MCF 10A (cell line): ENCODE measurements around the gene BCAS1. TPM values are rescaled to one million over a fixed set of nuclear protein-coding genes. Genes with fewer than 3 reads are reported as not detected.

Experiments used
- BruUV-seq: library from RNA; stranded (reverse); fragments of 400-500 nt; replicated peaks from 2 replicates; lab custom pipeline; 2021; lab: Mats Ljungman, UMichigan
- CTCF ChIA-PET: fragments of 300-600 bp; sonication (Branson Sonifier 250); formaldehyde crosslinking; extraction: SDS; loops from one replicate; lab custom pipeline; 2021; ENCODE audit warnings: antibody characterized with exemption, inconsistent platforms; lab: Yijun Ruan, JAX
- POLR2A ChIA-PET: fragments of 300-600, 350-650 bp; sonication (Branson Sonifier 250); formaldehyde crosslinking; extraction: SDS; loops from one replicate; lab custom pipeline; 2020; ENCODE audit warnings: antibody characterized with exemption, inconsistent platforms; lab: Yijun Ruan, JAX
- DNase-seq: peaks from one replicate; pipeline ENCODE4 v3.0.0-alpha.2; 2018; ENCODE audit not compliant: unreplicated experiment
- H3K27ac Mint-ChIP-seq: one replicate; pipeline ENCODE4 v1.8.0; 2022; ENCODE audit warnings: mild to moderate bottlenecking, low read depth, mixed read lengths; ENCODE audit not compliant: unreplicated experiment
- H3K27me3 Mint-ChIP-seq: one replicate; pipeline ENCODE4 v1.8.0; 2022; ENCODE audit warnings: mixed read lengths; ENCODE audit not compliant: insufficient read depth, unreplicated experiment
- H3K36me3 Mint-ChIP-seq: one replicate; pipeline ENCODE4 v1.8.0; 2022; ENCODE audit warnings: mild to moderate bottlenecking, moderate library complexity, mixed read lengths; ENCODE audit not compliant: insufficient read depth, unreplicated experiment
- H3K4me1 Mint-ChIP-seq: one replicate; pipeline ENCODE4 v1.8.0; 2022; ENCODE audit warnings: mixed read lengths; ENCODE audit not compliant: insufficient read depth, unreplicated experiment
- H3K4me3 Mint-ChIP-seq: one replicate; pipeline ENCODE4 v1.8.0; 2022; ENCODE audit warnings: mild to moderate bottlenecking, moderate library complexity, mixed read lengths; ENCODE audit not compliant: unreplicated experiment
- H3K9me3 Mint-ChIP-seq: one replicate; pipeline ENCODE4 v1.8.0; 2022; ENCODE audit warnings: mixed read lengths; ENCODE audit not compliant: unreplicated experiment
- CTCF ChIP-seq: fragments of 200-600 bp; IDR thresholded peaks from one replicate; pipeline ENCODE4 v1.8.0; 2022; ENCODE audit warnings: antibody characterized with exemption, mild to moderate bottlenecking; ENCODE audit not compliant: unreplicated experiment
- intact Hi-C: fragments of 100-400 bp; cut with micrococcal nuclease; formaldehyde crosslinking; loops from 2 replicates; pipeline ENCODE4 v1.14.1; 2022
- total RNA-seq: library from RNA; stranded (reverse); gene quantifications from 2 replicates; pipeline ENCODE4 v1.2.3, GENCODE V29; 2022

Gene BCAS1
- total RNA-seq, 1 experiment from 2014 or later = not detected

- CTCF ChIA-PET = interaction anchor here (0.6 to 3.5 kb wide), 4 partner anchors 9 to 407 kb away, joined by 3 to 17 read pairs (median 4); no protein-coding TSS in a partner anchor
- H3K36me3 Mint-ChIP-seq = no peaks in the 10 kb centered on the region
- intact Hi-C loops = no loop called here
- DNase-seq = no peak
- POLR2A ChIA-PET = interaction anchor here (1.0 kb wide), 1 partner anchor 15 kb away, joined by 3 read pairs; no protein-coding TSS in a partner anchor
- TF ChIP-seq CTCF = no peak
- H3K4me1 Mint-ChIP-seq = peaks cover 4% of the 10 kb centered on the region
- H3K9me3 Mint-ChIP-seq = peaks cover 11% of the 10 kb centered on the region
- BruUV-seq = no TSS peak
- H3K27ac Mint-ChIP-seq = no peak overlapping the region
- no peaks in the 10 kb centered on the region for H3K27me3 Mint-ChIP-seq
- no peak overlapping the region for H3K4me3 Mint-ChIP-seq
Measured at GRCh38 chr20:53954723-53955658, 115.4 kb downstream of the BCAS1 start.

DNA sequence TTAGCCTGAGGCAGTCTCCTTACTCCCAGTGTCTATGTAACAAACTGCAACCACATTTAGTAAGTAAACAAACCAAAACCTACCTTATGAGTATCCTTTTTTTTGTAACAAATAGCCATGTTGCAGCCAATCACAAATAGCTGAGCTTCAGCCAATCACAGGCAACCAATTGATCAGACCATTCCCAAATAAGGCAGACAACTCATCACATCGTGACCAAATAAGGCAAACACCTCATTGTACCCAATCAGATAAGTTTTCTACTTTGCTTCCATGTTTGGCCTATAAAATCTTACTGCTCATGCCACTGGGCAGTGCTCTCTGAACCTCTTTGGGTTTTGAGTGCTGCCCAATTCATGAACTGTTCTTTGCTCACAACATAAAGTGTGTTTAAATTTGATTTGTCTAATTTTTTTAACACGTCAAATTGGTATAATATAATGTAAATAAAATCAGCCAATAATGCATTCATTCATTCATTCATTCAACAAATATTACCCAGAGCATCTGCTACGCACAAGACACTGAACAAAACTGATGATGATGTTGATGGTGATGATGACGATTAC lies 117.8 kb downstream of the BCAS1 start:
- peaks cover 11% of the 10 kb centered on the region for H3K9me3 Mint-ChIP-seq
- H3K4me3 Mint-ChIP-seq = no peak overlapping the region
- DNase-seq = no peak
- H3K27me3 Mint-ChIP-seq = no peaks in the 10 kb centered on the region
- intact Hi-C loops = no loop called here
- CTCF ChIA-PET = interaction anchor here (0.7 to 4.0 kb wide), 5 partner anchors 13 to 251 kb away, joined by 3 to 19 read pairs (median 3); no protein-coding TSS in a partner anchor
- peaks cover 20% of the 10 kb centered on the region for H3K4me1 Mint-ChIP-seq
- POLR2A ChIA-PET = interaction anchor here (0.8 kb wide), 1 partner anchor 13 kb away, joined by 3 read pairs; no protein-coding TSS in a partner anchor
- no peak for TF ChIP-seq CTCF
- no peak overlapping the region for H3K27ac Mint-ChIP-seq
- no TSS peak for BruUV-seq
- peaks cover 6% of the 10 kb centered on the region for H3K36me3 Mint-ChIP-seq

DNA sequence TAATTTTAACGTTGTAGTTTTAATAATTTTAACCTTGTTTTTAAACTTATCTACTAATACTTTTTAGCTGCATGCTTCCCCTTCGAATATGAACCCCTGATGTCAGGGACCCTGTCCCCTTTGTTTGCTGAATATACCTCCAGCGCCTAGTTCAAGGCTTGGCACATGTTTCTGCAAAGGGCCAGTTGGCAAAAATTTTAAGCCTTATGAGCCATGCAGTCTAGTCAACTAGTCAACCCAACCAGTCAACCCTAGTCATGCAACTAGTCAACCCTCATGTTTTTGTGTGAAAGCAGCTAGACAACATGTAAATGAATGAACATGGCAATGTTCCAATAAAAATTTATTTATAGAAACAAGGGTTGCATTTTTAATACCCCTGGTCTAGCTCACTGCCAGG lies 119.8 kb downstream of the BCAS1 start:
- Mint-ChIP-seq H3K27ac (peak overlapping the region; percentile 73), H3K36me3 (peaks cover 6% of the 10 kb centered on the region), H3K4me3 (no peak overlapping the region), H3K9me3 (peaks cover 11% of the 10 kb centered on the region), H3K4me1 (peaks cover 20% of the 10 kb centered on the region), H3K27me3 (no peaks in the 10 kb centered on the region)
- no TSS peak for BruUV-seq
- ChIA-PET POLR2A (interaction anchor here (0.5 to 2.0 kb wide), 5 partner anchors 8 to 85 kb away, joined by 3 to 4 read pairs (median 3); no protein-coding TSS in a partner anchor), CTCF (interaction anchor here (0.6 to 4.0 kb wide), 7 partner anchors 11 to 113 kb away, joined by 3 to 19 read pairs (median 4); no protein-coding TSS in a partner anchor)
- TF ChIP-seq CTCF = no peak
- no peak for DNase-seq
- intact Hi-C loops = no loop called here

GRCh38 chr20:53950031-53950430 lies 120.4 kb downstream of the BCAS1 start:
- peaks cover 20% of the 10 kb centered on the region for H3K4me1 Mint-ChIP-seq
- H3K27ac Mint-ChIP-seq = peak overlapping the region; percentile 73
- no peak for TF ChIP-seq CTCF
- H3K9me3 Mint-ChIP-seq = peaks cover 11% of the 10 kb centered on the region
- H3K36me3 Mint-ChIP-seq = peaks cover 6% of the 10 kb centered on the region
- BruUV-seq = no TSS peak
- no peaks in the 10 kb centered on the region for H3K27me3 Mint-ChIP-seq
- no peak for DNase-seq
- intact Hi-C loops = no loop called here
- CTCF ChIA-PET = interaction anchor here (0.6 to 4.0 kb wide), 8 partner anchors 8 to 599 kb away, joined by 3 to 19 read pairs (median 3); no protein-coding TSS in a partner anchor
- no peak overlapping the region for H3K4me3 Mint-ChIP-seq
- POLR2A ChIA-PET = interaction anchor here (0.6 to 2.0 kb wide), 5 partner anchors 8 to 85 kb away, joined by 3 to 5 read pairs (median 4); no protein-coding TSS in a partner anchor
